CD4-positive, alpha-beta T cell (primary cell): ENCODE results near the gene TXNDC5. TPM values are rescaled to one million over a fixed set of nuclear protein-coding genes. Genes with fewer than 3 reads are reported as not detected.

Experiments
- ATAC-seq: fragments of 200-7000 bp; cut with Tn5 transposase; one replicate; pipeline ENCODE4 v1.10.0; 2022; ENCODE audit warnings: mild to moderate bottlenecking; ENCODE audit not compliant: poor library complexity
- CTCF ChIA-PET: fragments of 350-600 bp; sonication (Branson Sonifier 250); formaldehyde crosslinking; loops from one replicate; lab custom pipeline; 2021; ENCODE audit warnings: antibody characterized with exemption, inconsistent platforms; lab: Charles Lee
- POLR2A ChIA-PET: fragments of 350-600 bp; sonication (Branson Sonifier 250); formaldehyde crosslinking; loops from one replicate; lab custom pipeline; 2021; ENCODE audit warnings: antibody characterized with exemption, inconsistent platforms; lab: Charles Lee
- DNase-seq, 14 experiments: peaks; one replicate each; pipeline ENCODE4 v3.0.0-alpha.2; 2013 to 2020; ENCODE audit warnings: mixed read lengths in 2 of 14
- H3K27ac ChIP-seq, 2 donors: one replicate each; pipeline versions ENCODE4 v1.5.1 to v1.7.0; 2013; ENCODE audit warnings: low read length in 2 of 2, low read depth in 1 of 2, mild to moderate bottlenecking in 1 of 2
- H3K27me3 ChIP-seq, 2 experiments: 1 replicate in 1 of 2; 2 replicates in 1 of 2; pipeline versions ENCODE4 v1.6.1 to v1.7.0; 2013; ENCODE audit warnings: low read length in 2 of 2, control low read depth in 1 of 2, mild to moderate bottlenecking in 1 of 2, moderate library complexity in 1 of 2; ENCODE audit not compliant: insufficient read depth in 2 of 2, control insufficient read depth in 1 of 2
- H3K36me3 ChIP-seq: one replicate; pipeline ENCODE4 v1.6.1; 2013; ENCODE audit warnings: low read length, control low read depth; ENCODE audit not compliant: insufficient read depth
- H3K4me1 ChIP-seq: one replicate; pipeline ENCODE4 v1.6.1; 2013; ENCODE audit warnings: low read length, control low read depth; ENCODE audit not compliant: insufficient read depth
- H3K4me3 ChIP-seq: one replicate; pipeline ENCODE4 v1.5.1; 2013; ENCODE audit warnings: mild to moderate bottlenecking, low read length, moderate library complexity
- H3K9me3 ChIP-seq, 2 experiments: 1 replicate in 1 of 2; 2 replicates in 1 of 2; pipeline versions ENCODE4 v1.6.1 to v1.7.0; 2013; ENCODE audit warnings: low read length in 2 of 2, mild to moderate bottlenecking in 2 of 2, control low read depth in 1 of 2, moderate library complexity in 1 of 2; ENCODE audit not compliant: control insufficient read depth in 1 of 2, insufficient read depth in 1 of 2
- H3K27ac Mint-ChIP-seq: one replicate; pipeline ENCODE4 v1.8.0; 2020; ENCODE audit warnings: mixed read lengths
- H3K27me3 Mint-ChIP-seq: one replicate; pipeline ENCODE4 v1.8.0; 2021; ENCODE audit warnings: mixed read lengths
- H3K36me3 Mint-ChIP-seq: one replicate; pipeline ENCODE4 v1.8.0; 2021; ENCODE audit warnings: low read depth, mixed read lengths
- H3K4me1 Mint-ChIP-seq: one replicate; pipeline ENCODE4 v1.8.0; 2021; ENCODE audit warnings: low read depth, mixed read lengths
- H3K4me3 Mint-ChIP-seq: one replicate; pipeline ENCODE4 v1.8.0; 2020; ENCODE audit warnings: mild to moderate bottlenecking, mixed read lengths
- H3K9me3 Mint-ChIP-seq: one replicate; pipeline ENCODE4 v1.8.0; 2020; ENCODE audit warnings: mixed read lengths
- intact Hi-C, 2 experiments: fragments of 100-400 bp; cut with DNase I in 1 of 2; cut with micrococcal nuclease in 1 of 2; formaldehyde crosslinking; loops; one replicate each; pipeline versions ENCODE4 v1.15.1 to v1.9.0; 2023 to 2025; cut with DNase I, micrococcal nuclease
- total RNA-seq, 174 experiments: library from RNA in 2 of 174; stranded (reverse) in 2 of 174; gene quantifications; one replicate each; pipeline ENCODE4 v1.2.3 and lab custom pipeline; 2021 to 2026
- TF ChIP-seq, protein P1 (sequence below): fragments of 200-600 bp; IDR thresholded peaks from one replicate; pipeline ENCODE4 v1.8.0; 2022; ENCODE audit warnings: antibody characterized with exemption, mild to moderate bottlenecking

Gene TXNDC5
- total RNA-seq, 2 experiments from 2014 or later = 4.2 to 7.8 TPM

DNA sequence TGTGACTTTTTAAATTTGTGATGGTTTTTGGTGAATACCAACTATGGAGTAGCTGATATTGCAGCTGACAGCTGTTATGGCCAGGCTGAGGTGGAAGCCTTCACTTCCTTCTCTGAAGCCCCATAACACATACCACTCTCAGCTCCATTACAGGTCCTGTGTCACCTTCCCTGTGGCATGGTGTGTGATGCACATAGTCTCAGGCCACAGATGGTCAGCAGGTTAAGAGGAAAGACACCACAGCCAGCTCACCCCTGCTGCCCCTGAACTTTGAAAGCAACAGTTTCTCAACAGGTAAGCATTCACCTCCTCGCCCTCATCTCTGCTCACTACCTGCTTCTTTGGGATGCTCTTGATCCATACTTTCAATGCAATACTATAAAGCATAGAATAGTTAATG lies 7.7 kb downstream of the TXNDC5 start:
- Histone ChIP-seq H3K36me3 (peaks cover 45% of the 10 kb centered on the region), H3K9me3 (no peaks in the 10 kb centered on the region), H3K27ac (no peak overlapping the region), H3K27me3 (no peaks in the 10 kb centered on the region), H3K4me1 (no peaks in the 10 kb centered on the region), H3K4me3 (no peak overlapping the region)
- Mint-ChIP-seq H3K9me3 (no peaks in the 10 kb centered on the region), H3K27ac (no peak overlapping the region), H3K27me3 (no peaks in the 10 kb centered on the region), H3K36me3 (peaks cover 64% of the 10 kb centered on the region), H3K4me1 (no peaks in the 10 kb centered on the region), H3K4me3 (no peak overlapping the region)
- no peak for ATAC-seq
- no peak for DNase-seq
- TF ChIP-seq, protein P1, sequence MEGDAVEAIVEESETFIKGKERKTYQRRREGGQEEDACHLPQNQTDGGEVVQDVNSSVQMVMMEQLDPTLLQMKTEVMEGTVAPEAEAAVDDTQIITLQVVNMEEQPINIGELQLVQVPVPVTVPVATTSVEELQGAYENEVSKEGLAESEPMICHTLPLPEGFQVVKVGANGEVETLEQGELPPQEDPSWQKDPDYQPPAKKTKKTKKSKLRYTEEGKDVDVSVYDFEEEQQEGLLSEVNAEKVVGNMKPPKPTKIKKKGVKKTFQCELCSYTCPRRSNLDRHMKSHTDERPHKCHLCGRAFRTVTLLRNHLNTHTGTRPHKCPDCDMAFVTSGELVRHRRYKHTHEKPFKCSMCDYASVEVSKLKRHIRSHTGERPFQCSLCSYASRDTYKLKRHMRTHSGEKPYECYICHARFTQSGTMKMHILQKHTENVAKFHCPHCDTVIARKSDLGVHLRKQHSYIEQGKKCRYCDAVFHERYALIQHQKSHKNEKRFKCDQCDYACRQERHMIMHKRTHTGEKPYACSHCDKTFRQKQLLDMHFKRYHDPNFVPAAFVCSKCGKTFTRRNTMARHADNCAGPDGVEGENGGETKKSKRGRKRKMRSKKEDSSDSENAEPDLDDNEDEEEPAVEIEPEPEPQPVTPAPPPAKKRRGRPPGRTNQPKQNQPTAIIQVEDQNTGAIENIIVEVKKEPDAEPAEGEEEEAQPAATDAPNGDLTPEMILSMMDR = no peak
- ChIA-PET CTCF (interaction anchor here (1.4 kb wide), 1 partner anchor 8 kb away, joined by 3 read pairs; no protein-coding TSS in a partner anchor), POLR2A (interaction anchor here (0.6 kb wide), 1 partner anchor 193 kb away, joined by 3 read pairs; no protein-coding TSS in a partner anchor)
- intact Hi-C loops = no loop called here

DNA sequence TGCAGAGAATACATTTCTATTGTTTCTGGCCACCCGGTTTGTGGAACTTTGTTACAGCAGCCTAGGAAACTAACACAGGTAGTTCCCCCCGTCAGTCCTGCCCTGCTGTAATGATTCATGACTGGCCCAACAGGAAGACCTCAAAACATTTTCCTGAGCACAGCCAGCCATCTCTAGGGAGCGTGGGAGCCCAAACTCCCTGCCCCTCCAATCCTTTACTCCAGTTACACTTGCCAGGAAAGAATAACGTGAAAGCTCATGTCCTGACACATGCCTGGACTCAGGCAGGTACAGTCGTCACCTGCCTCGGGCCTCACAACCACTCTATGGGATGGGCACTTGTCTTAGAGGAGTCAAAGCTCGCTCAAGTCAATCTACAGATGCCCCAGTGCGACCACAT lies 8.4 kb downstream of the TXNDC5 start:
- Histone ChIP-seq H3K4me1 (no peaks in the 10 kb centered on the region), H3K27ac (no peak overlapping the region), H3K27me3 (no peaks in the 10 kb centered on the region), H3K36me3 (peaks cover 48% of the 10 kb centered on the region), H3K4me3 (no peak overlapping the region), H3K9me3 (no peaks in the 10 kb centered on the region)
- TF ChIP-seq, protein P1 = no peak
- DNase-seq (no peak), ATAC-seq (no peak)
- Mint-ChIP-seq H3K4me1 (no peaks in the 10 kb centered on the region), H3K27ac (no peak overlapping the region), H3K27me3 (no peaks in the 10 kb centered on the region), H3K4me3 (no peak overlapping the region), H3K9me3 (no peaks in the 10 kb centered on the region), H3K36me3 (peaks cover 70% of the 10 kb centered on the region)
- ChIA-PET CTCF (no interaction called here), POLR2A (interaction anchor here (0.6 kb wide), 1 partner anchor 194 kb away, joined by 3 read pairs; no protein-coding TSS in a partner anchor)
- intact Hi-C loops = no loop called here

DNA sequence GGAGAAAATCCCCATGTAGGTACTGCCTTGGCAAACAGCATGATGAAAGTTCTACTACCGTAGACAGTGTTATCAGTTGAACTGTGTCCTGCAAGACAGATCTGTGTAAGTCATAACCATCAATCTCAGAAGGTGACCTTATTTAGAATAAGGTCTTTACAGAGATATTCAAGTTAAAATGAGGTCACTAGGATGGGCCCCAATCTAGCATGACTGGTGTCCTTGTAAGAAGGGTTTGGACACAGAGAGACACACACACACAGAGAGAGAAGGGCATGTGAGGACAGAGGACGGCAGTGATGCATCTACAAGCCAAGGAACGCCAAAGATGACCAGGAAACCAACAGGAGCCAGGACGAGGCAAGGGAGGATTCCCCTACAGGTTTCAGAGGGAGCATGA lies 8.8 kb downstream of the TXNDC5 start:
- ATAC-seq (no peak), DNase-seq (no peak)
- ChIA-PET CTCF (no interaction called here), POLR2A (no interaction called here)
- no peak overlapping the region for H3K27ac Mint-ChIP-seq
- H3K9me3 Mint-ChIP-seq = no peaks in the 10 kb centered on the region
- Histone ChIP-seq H3K27ac (no peak overlapping the region), H3K27me3 (no peaks in the 10 kb centered on the region), H3K9me3 (no peaks in the 10 kb centered on the region), H3K36me3 (peaks cover 50% of the 10 kb centered on the region), H3K4me1 (no peaks in the 10 kb centered on the region), H3K4me3 (no peak overlapping the region)
- H3K4me1 Mint-ChIP-seq = no peaks in the 10 kb centered on the region
- H3K27me3 Mint-ChIP-seq = no peaks in the 10 kb centered on the region
- H3K36me3 Mint-ChIP-seq = peaks cover 75% of the 10 kb centered on the region
- H3K4me3 Mint-ChIP-seq = no peak overlapping the region
- TF ChIP-seq, protein P1 = no peak
- intact Hi-C loops = no loop called here
